HCT116 (cell line): ENCODE data around the gene SLC6A6. TPM values are rescaled to one million over a fixed set of nuclear protein-coding genes. Genes with fewer than 3 reads are reported as not detected.

Experiments used
- ATAC-seq: fragments of 200-7000 bp; cut with Tn5 transposase; 2 replicates; pipeline ENCODE4 v1.9.1; 2020; ENCODE audit warnings: mild to moderate bottlenecking, moderate library complexity
- BruUV-seq: library from RNA; stranded (reverse); fragments of 400-500 nt; replicated peaks from 2 replicates; lab custom pipeline; 2021; lab: Mats Ljungman, UMichigan
- CTCF ChIA-PET: fragments of 300-600 bp; sonication (Branson Sonifier 250); formaldehyde crosslinking; loops from one replicate; lab custom pipeline; 2021; ENCODE audit warnings: antibody characterized with exemption; lab: Charles Lee
- POLR2A ChIA-PET: fragments of 300-600, 350-600 bp; sonication (Branson Sonifier 250); formaldehyde crosslinking; loops from one replicate; lab custom pipeline; 2021; ENCODE audit warnings: antibody characterized with exemption; lab: Charles Lee
- RAD21 ChIA-PET, 2 experiments: fragments of 300-600 bp; sonication (Branson Sonifier 250); formaldehyde crosslinking; loops; one replicate each; lab custom pipeline; 2023; ENCODE audit warnings: low total read pairs in 2 of 2; ENCODE audit not compliant: uncharacterized antibody in 2 of 2, unreplicated experiment in 2 of 2, low non-redundant PET in 1 of 2; lab: Charles Lee
- DNase-seq: peaks from one replicate; pipeline ENCODE4 v3.0.0-alpha.2; 2010; ENCODE audit warnings: low read depth, low spot score
- H2AFZ ChIP-seq: fragments of 200-600 bp; shearing (Covaris generic), sonication (generic); 2 replicates; pipeline ENCODE4 v1.6.1; 2017; ENCODE audit warnings: low read depth, mixed run types, mixed read lengths, antibody characterized with exemption, low read length; ENCODE audit not compliant: poor library complexity, severe bottlenecking
- H3K27ac ChIP-seq: 2 replicates; pipeline ENCODE4 v1.5.1; 2012; ENCODE audit warnings: low read depth, low read length
- H3K27me3 ChIP-seq: fragments of 200-600 bp; sonication (generic); 2 replicates; pipeline ENCODE4 v1.6.1; 2016; ENCODE audit warnings: mixed run types, low read length, mixed read lengths; ENCODE audit not compliant: insufficient read depth
- H3K36me3 ChIP-seq, 2 experiments: fragments of 200-500 bp in 1 of 2; fragments of 200-600 bp in 1 of 2; sonication (Bioruptor generic) in 1 of 2; sonication (generic) in 1 of 2; 2 replicates each; pipeline versions ENCODE4 v1.5.1 to v1.6.1; 2014 to 2016; ENCODE audit warnings: low read length in 2 of 2, inconsistent platforms in 1 of 2, mixed read lengths in 1 of 2, mixed run types in 1 of 2; ENCODE audit not compliant: insufficient read depth in 2 of 2, control insufficient read depth in 1 of 2
- H3K4me1 ChIP-seq, 2 experiments: fragments of 200-600 bp in 1 of 2; sonication (generic) in 1 of 2; 2 replicates each; pipeline versions ENCODE4 v1.5.1 to v1.6.1; 2012 to 2017; ENCODE audit warnings: low read length in 2 of 2, inconsistent platforms in 1 of 2, mild to moderate bottlenecking in 1 of 2, mixed read lengths in 1 of 2, mixed run types in 1 of 2, moderate library complexity in 1 of 2; ENCODE audit not compliant: insufficient read depth in 2 of 2, control insufficient read depth in 1 of 2
- H3K4me2 ChIP-seq: fragments of 200-600 bp; sonication (generic); 2 replicates; pipeline ENCODE4 v1.6.1; 2017; ENCODE audit warnings: mixed run types, low read length, mixed read lengths
- H3K4me3 ChIP-seq, 2 experiments: fragments of 200-600 bp in 1 of 2; sonication (generic) in 1 of 2; replicated peaks in 1 of 2; 2 replicates each; pipeline ENCODE4 v1.5.1; 2011 to 2016; ENCODE audit warnings: low read length in 2 of 2, control low read depth in 1 of 2, low read depth in 1 of 2, mild to moderate bottlenecking in 1 of 2, mixed read lengths in 1 of 2, mixed run types in 1 of 2
- H3K79me2 ChIP-seq: fragments of 200-600 bp; sonication (generic); 2 replicates; pipeline ENCODE4 v1.6.1; 2017; ENCODE audit warnings: mild to moderate bottlenecking, mixed run types, low read length, moderate library complexity, mixed read lengths; ENCODE audit not compliant: insufficient read depth
- H3K9ac ChIP-seq: fragments of 200-600 bp; sonication (generic); 2 replicates; pipeline ENCODE4 v1.6.1; 2016; ENCODE audit warnings: low read length, mixed read lengths
- H3K9me2 ChIP-seq: fragments of 200-600 bp; sonication (generic), shearing (Covaris generic); 2 replicates; pipeline ENCODE4 v1.6.1; 2017; ENCODE audit warnings: mixed run types, mild to moderate bottlenecking, moderate library complexity; ENCODE audit not compliant: insufficient read depth
- H3K9me3 ChIP-seq, 2 experiments: fragments of 200-500 bp in 1 of 2; fragments of 200-600 bp in 1 of 2; sonication (Bioruptor generic) in 1 of 2; sonication (generic) in 1 of 2; 2 replicates each; pipeline ENCODE4 v1.6.1; 2014 to 2017; ENCODE audit warnings: low read length in 2 of 2, mixed read lengths in 2 of 2, inconsistent platforms in 1 of 2, low read depth in 1 of 2, mild to moderate bottlenecking in 1 of 2, mixed run types in 1 of 2, moderate library complexity in 1 of 2; ENCODE audit not compliant: control insufficient read depth in 1 of 2, insufficient read depth in 1 of 2
- H4K20me1 ChIP-seq: fragments of 200-600 bp; sonication (generic), shearing (Covaris generic); 2 replicates; pipeline ENCODE4 v1.6.1; 2017; ENCODE audit warnings: mixed run types, mild to moderate bottlenecking, moderate library complexity; ENCODE audit not compliant: insufficient read depth
- ELF1 ChIP-seq: IDR thresholded peaks from 2 replicates; pipeline ENCODE4 v1.6.1; 2012; ENCODE audit warnings: low read depth, borderline replicate concordance
- FOSL1 ChIP-seq: IDR thresholded peaks from 2 replicates; pipeline ENCODE4 v1.6.1; 2012; ENCODE audit warnings: low read depth
- POLR2A ChIP-seq: IDR thresholded peaks from 2 replicates; pipeline ENCODE4 v1.7.0; 2011; ENCODE audit warnings: borderline replicate concordance; ENCODE audit not compliant: insufficient read depth, insufficient read length; ENCODE audit errors: extremely low read depth
- ZFX ChIP-seq: fragments of 450-650 bp; IDR thresholded peaks from 2 replicates; pipeline ENCODE4 v1.6.1; 2017
- intact Hi-C: fragments of 100-400 bp; cut with micrococcal nuclease; formaldehyde crosslinking; loops from 2 replicates; pipeline ENCODE4 v1.10.0; 2022
- total RNA-seq: library from RNA; stranded (reverse); gene quantifications from one replicate; pipeline ENCODE4 v1.2.1, GENCODE V29; 2021; ENCODE audit not compliant: unreplicated experiment
- TF ChIP-seq, protein P1 (sequence below): IDR thresholded peaks from 2 replicates; pipeline ENCODE4 v1.6.1; 2012
- TF ChIP-seq, protein P2 (sequence below): IDR thresholded peaks from 2 replicates; pipeline ENCODE4 v1.6.1; 2012

SLC6A6 gene
- total RNA-seq, 1 experiment from 2014 or later: 36.3 TPM

- no peak for TF ChIP-seq ELF1
- TF ChIP-seq, all 23 proteins: peak for 0
These were observed 122.7 kb downstream of the SLC6A6 start (continued) for GRCh38 chr3:14524920-14525660.

GRCh38 chr3:14525685-14526631, 123.6 kb downstream of the SLC6A6 start:
- no peak for DNase-seq
- Histone ChIP-seq H3K9me3 (no peaks in the 10 kb centered on the region), H3K9ac (no peak overlapping the region), H3K4me1 (peaks cover 8 to 12% of the 10 kb centered on the region in 2 experiments), H3K27me3 (no peaks in the 10 kb centered on the region), H4K20me1 (no peaks in the 10 kb centered on the region; the same call in 1 of the 2 replicates), H3K4me2 (no peak overlapping the region), H3K79me2 (no peaks in the 10 kb centered on the region), H3K9me2 (no peaks in the 10 kb centered on the region), H3K36me3 (no peaks in the 10 kb centered on the region), H3K27ac (no peak overlapping the region), H3K4me3 (no peak overlapping the region), H2AFZ (no peak overlapping the region)
- CTCF ChIA-PET: interaction anchor here (1.1 kb wide), 1 partner anchor 24 kb away, joined by 3 read pairs; no protein-coding TSS in a partner anchor
- BruUV-seq: no TSS peak
- RAD21 ChIA-PET: no interaction called here
- POLR2A ChIA-PET: no interaction called here
- TF ChIP-seq, protein P1, sequence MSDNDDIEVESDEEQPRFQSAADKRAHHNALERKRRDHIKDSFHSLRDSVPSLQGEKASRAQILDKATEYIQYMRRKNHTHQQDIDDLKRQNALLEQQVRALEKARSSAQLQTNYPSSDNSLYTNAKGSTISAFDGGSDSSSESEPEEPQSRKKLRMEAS: no peak
- no peak for TF ChIP-seq ZFX
- no peak for TF ChIP-seq POLR2A
- TF ChIP-seq, protein P2, sequence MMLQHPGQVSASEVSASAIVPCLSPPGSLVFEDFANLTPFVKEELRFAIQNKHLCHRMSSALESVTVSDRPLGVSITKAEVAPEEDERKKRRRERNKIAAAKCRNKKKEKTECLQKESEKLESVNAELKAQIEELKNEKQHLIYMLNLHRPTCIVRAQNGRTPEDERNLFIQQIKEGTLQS: no peak
- no peak for TF ChIP-seq FOSL1
- intact Hi-C loops: no loop called here
- no peak for ATAC-seq
